ENCODE measurements around the gene ASIC1. TPM values are rescaled to one million over a fixed set of nuclear protein-coding genes. Genes with fewer than 3 reads are reported as not detected.

Gene ASIC1
- total and polyA plus RNA-seq, 2 of the 13 experiments (the other 11 are each of a cell fraction or from before 2014, with no cell fraction given), result 0.44 to 1.5 TPM

DNA sequence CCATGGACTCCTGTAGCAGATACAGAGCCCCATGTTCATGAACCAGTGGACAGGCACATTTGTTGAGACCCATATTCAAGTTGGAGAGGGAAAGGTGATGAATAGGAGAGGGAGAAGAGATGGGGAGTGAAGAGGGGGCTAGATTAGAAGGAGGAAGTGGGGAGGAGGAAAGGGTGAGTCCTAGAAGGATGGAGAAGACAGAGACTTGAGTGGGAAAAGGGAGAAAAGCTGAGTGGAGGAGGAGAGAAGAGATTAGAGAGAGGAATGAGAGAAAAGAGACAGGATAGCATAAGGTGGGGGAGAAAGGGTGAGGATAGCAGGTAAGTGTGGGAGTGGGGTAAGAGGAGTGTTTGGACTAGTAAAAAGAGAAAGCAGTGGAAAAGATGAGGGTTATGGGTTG is 4.9 kb upstream of the ASIC1 start:
- Histone ChIP-seq H3K4me3 (replicated peaks in 1 of 3; ENCODE audit: insufficient read depth in 1 of 3, low read depth in 2 of 3, low read length in 3 of 3) (no peak overlapping the region), H3K4me1 (ENCODE audit: insufficient read depth, low read length) (peaks cover 40% of the 10 kb centered on the region), H2AFZ (ENCODE audit: low read length) (no peak overlapping the region), H3K27ac (ENCODE audit: extremely low read length, insufficient read depth, low read length) (no peak overlapping the region), H4K20me1 (ENCODE audit: insufficient read depth, low read length) (no peaks in the 10 kb centered on the region), H3K9ac (ENCODE audit: insufficient read depth, low read depth, low read length) (no peak overlapping the region), H3K36me3 (replicated peaks in 1 of 2; ENCODE audit: control insufficient read depth in 1 of 2, insufficient read depth in 2 of 2, low read length in 2 of 2) (no peaks in the 10 kb centered on the region), H3K4me2 (ENCODE audit: low read depth, low read length) (no peak overlapping the region), H3K27me3 (ENCODE audit: control insufficient read depth in 1 of 2, insufficient read depth in 2 of 2, low read length in 2 of 2) (peaks cover 11 to 63% of the 10 kb centered on the region in 2 experiments; a peak in 4 of 5 replicates), H3K9me3 (ENCODE audit: low read length) (no peaks in the 10 kb centered on the region), H3K79me2 (ENCODE audit: insufficient read depth, low read length) (no peaks in the 10 kb centered on the region)
- BruUV-seq (replicated peaks), result no TSS peak
- FAIRE-seq, result no peak
- in situ Hi-C loops (cut with HindIII; ENCODE audit: extremely low pct_ligation_motif_present, low pct_unique_long_range_greater_than_20kb) (loop anchor here (10.0 kb wide), 1 partner anchor 188 kb away; no protein-coding TSS in a partner anchor), intact Hi-C loops (cut with micrococcal nuclease; ENCODE audit: unreplicated experiment) (no loop called here)
- peak; percentile 25 for TF ChIP-seq ZNF282 (IDR thresholded peaks at IDR 0.05; ENCODE audit: partially characterized antibody)
- TF ChIP-seq CENPX (CRISPR knock-in tag; IDR thresholded peaks at IDR 0.05), result no peak
- POLR2A ChIA-PET, result no interaction called here
- no peak for DNase-seq (ENCODE audit: low spot score)
- CTCF ChIA-PET (ENCODE audit: low intra/inter-chr PET ratio, low total read pairs), result interaction anchor here (1.2 kb wide), 1 partner anchor 85 kb away, joined by 3 read pairs; no protein-coding TSS in a partner anchor
- ATAC-seq, result no peak

DNA sequence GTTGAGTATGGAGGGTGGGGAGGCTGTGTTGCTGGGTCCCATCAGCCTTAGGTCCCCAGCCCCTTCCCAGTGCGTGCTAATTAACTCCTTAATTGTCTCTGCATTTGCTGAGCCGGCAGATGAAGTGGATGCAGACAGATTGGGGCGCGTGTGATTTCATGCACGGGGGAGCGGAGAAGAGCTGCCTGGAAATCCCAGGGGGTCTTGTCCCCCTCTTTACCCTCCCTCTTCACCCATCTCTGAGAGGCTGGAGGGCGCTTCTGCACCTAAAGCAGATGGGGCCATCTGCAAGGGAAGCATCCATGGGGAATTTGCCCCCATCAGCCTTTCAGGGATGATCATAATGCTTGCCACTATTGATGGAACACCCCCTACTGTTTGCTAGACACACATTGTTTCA is 4.4 kb upstream of the ASIC1 start:
- H3K9ac ChIP-seq (ENCODE audit: insufficient read depth, low read depth, low read length), result no peak overlapping the region
- no peak overlapping the region for H2AFZ ChIP-seq (ENCODE audit: low read length)
- in situ Hi-C loops (cut with HindIII; ENCODE audit: extremely low pct_ligation_motif_present, low pct_unique_long_range_greater_than_20kb), result loop anchor here (10.0 kb wide), 1 partner anchor 188 kb away; no protein-coding TSS in a partner anchor
- no peaks in the 10 kb centered on the region for H4K20me1 ChIP-seq (ENCODE audit: insufficient read depth, low read length)
- CTCF ChIA-PET (ENCODE audit: low intra/inter-chr PET ratio, low total read pairs), result interaction anchor here (1.2 kb wide), 1 partner anchor 86 kb away, joined by 3 read pairs; no protein-coding TSS in a partner anchor
- peaks cover 10 to 60% of the 10 kb centered on the region in 2 experiments; a peak in 4 of 5 replicates for H3K27me3 ChIP-seq (ENCODE audit: control insufficient read depth in 1 of 2, insufficient read depth in 2 of 2, low read length in 2 of 2)
- ATAC-seq (no peak), FAIRE-seq (no peak), DNase-seq (ENCODE audit: low spot score) (no peak)
- H3K79me2 ChIP-seq (ENCODE audit: insufficient read depth, low read length), result no peaks in the 10 kb centered on the region
- intact Hi-C loops (cut with micrococcal nuclease; ENCODE audit: unreplicated experiment), result no loop called here
- no peaks in the 10 kb centered on the region for H3K9me3 ChIP-seq (ENCODE audit: low read length)
- peaks cover 42% of the 10 kb centered on the region for H3K4me1 ChIP-seq (ENCODE audit: insufficient read depth, low read length)
- POLR2A ChIA-PET, result no interaction called here
- WGBS (ENCODE audit: low lambda C conversion rate), result 56% methylated on average over 6 of the region's 7 CpGs
- H3K4me2 ChIP-seq (ENCODE audit: low read depth, low read length), result no peak overlapping the region
- H3K4me3 ChIP-seq (replicated peaks in 1 of 3; ENCODE audit: insufficient read depth in 1 of 3, low read depth in 2 of 3, low read length in 3 of 3), result no peak overlapping the region
- BruUV-seq (replicated peaks), result no TSS peak
- no peak overlapping the region for H3K27ac ChIP-seq (ENCODE audit: extremely low read length, insufficient read depth, low read length)
- no peaks in the 10 kb centered on the region for H3K36me3 ChIP-seq (replicated peaks in 1 of 2; ENCODE audit: control insufficient read depth in 1 of 2, insufficient read depth in 2 of 2, low read length in 2 of 2)
- TF ChIP-seq REL (CRISPR knock-in tag; conservative IDR thresholded peaks at IDR 0.05) (no peak), SMAD9 (CRISPR knock-in tag; IDR thresholded peaks at IDR 0.05) (no peak), CREB1 (IDR thresholded peaks at IDR 0.05) (no peak), CREB1 (CRISPR knock-in tag; IDR thresholded peaks at IDR 0.05) (no peak)
- TF ChIP-seq, protein P1, sequence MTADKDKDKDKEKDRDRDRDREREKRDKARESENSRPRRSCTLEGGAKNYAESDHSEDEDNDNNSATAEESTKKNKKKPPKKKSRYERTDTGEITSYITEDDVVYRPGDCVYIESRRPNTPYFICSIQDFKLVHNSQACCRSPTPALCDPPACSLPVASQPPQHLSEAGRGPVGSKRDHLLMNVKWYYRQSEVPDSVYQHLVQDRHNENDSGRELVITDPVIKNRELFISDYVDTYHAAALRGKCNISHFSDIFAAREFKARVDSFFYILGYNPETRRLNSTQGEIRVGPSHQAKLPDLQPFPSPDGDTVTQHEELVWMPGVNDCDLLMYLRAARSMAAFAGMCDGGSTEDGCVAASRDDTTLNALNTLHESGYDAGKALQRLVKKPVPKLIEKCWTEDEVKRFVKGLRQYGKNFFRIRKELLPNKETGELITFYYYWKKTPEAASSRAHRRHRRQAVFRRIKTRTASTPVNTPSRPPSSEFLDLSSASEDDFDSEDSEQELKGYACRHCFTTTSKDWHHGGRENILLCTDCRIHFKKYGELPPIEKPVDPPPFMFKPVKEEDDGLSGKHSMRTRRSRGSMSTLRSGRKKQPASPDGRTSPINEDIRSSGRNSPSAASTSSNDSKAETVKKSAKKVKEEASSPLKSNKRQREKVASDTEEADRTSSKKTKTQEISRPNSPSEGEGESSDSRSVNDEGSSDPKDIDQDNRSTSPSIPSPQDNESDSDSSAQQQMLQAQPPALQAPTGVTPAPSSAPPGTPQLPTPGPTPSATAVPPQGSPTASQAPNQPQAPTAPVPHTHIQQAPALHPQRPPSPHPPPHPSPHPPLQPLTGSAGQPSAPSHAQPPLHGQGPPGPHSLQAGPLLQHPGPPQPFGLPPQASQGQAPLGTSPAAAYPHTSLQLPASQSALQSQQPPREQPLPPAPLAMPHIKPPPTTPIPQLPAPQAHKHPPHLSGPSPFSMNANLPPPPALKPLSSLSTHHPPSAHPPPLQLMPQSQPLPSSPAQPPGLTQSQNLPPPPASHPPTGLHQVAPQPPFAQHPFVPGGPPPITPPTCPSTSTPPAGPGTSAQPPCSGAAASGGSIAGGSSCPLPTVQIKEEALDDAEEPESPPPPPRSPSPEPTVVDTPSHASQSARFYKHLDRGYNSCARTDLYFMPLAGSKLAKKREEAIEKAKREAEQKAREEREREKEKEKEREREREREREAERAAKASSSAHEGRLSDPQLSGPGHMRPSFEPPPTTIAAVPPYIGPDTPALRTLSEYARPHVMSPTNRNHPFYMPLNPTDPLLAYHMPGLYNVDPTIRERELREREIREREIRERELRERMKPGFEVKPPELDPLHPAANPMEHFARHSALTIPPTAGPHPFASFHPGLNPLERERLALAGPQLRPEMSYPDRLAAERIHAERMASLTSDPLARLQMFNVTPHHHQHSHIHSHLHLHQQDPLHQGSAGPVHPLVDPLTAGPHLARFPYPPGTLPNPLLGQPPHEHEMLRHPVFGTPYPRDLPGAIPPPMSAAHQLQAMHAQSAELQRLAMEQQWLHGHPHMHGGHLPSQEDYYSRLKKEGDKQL (CRISPR knock-in tag; IDR thresholded peaks at IDR 0.05; ENCODE audit: low read depth), result no peak
- TF ChIP-seq, protein P2, sequence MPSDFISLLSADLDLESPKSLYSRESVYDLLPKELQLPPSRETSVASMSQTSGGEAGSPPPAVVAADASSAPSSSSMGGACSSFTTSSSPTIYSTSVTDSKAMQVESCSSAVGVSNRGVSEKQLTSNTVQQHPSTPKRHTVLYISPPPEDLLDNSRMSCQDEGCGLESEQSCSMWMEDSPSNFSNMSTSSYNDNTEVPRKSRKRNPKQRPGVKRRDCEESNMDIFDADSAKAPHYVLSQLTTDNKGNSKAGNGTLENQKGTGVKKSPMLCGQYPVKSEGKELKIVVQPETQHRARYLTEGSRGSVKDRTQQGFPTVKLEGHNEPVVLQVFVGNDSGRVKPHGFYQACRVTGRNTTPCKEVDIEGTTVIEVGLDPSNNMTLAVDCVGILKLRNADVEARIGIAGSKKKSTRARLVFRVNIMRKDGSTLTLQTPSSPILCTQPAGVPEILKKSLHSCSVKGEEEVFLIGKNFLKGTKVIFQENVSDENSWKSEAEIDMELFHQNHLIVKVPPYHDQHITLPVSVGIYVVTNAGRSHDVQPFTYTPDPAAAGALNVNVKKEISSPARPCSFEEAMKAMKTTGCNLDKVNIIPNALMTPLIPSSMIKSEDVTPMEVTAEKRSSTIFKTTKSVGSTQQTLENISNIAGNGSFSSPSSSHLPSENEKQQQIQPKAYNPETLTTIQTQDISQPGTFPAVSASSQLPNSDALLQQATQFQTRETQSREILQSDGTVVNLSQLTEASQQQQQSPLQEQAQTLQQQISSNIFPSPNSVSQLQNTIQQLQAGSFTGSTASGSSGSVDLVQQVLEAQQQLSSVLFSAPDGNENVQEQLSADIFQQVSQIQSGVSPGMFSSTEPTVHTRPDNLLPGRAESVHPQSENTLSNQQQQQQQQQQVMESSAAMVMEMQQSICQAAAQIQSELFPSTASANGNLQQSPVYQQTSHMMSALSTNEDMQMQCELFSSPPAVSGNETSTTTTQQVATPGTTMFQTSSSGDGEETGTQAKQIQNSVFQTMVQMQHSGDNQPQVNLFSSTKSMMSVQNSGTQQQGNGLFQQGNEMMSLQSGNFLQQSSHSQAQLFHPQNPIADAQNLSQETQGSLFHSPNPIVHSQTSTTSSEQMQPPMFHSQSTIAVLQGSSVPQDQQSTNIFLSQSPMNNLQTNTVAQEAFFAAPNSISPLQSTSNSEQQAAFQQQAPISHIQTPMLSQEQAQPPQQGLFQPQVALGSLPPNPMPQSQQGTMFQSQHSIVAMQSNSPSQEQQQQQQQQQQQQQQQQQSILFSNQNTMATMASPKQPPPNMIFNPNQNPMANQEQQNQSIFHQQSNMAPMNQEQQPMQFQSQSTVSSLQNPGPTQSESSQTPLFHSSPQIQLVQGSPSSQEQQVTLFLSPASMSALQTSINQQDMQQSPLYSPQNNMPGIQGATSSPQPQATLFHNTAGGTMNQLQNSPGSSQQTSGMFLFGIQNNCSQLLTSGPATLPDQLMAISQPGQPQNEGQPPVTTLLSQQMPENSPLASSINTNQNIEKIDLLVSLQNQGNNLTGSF (CRISPR knock-in tag; IDR thresholded peaks at IDR 0.05), result no peak

All from HepG2 (cell line).